Mucosa of stomach (tissue), 1 donor: Measurements from ENCODE around the gene AXL.
"Not testable (repeated sequence)": the region's sequence is repeated elsewhere in the genome, so short reads cannot be mapped to it uniquely, and the experiment has no call there.

ENCODE experiments used
- H3K27me3 ChIP-seq: one replicate; pipeline ENCODE4 v1.7.0; 2013; ENCODE audit warnings: mild to moderate bottlenecking, low read length; ENCODE audit not compliant: control insufficient read depth, insufficient read depth
- H3K36me3 ChIP-seq: one replicate; pipeline ENCODE4 v1.7.0; 2013; ENCODE audit warnings: low read length; ENCODE audit not compliant: control insufficient read depth, insufficient read depth
- H3K4me1 ChIP-seq: one replicate; pipeline ENCODE4 v1.7.0; 2013; ENCODE audit warnings: mild to moderate bottlenecking, low read length; ENCODE audit not compliant: control insufficient read depth, insufficient read depth
- H3K4me3 ChIP-seq: one replicate; pipeline ENCODE4 v1.7.0; 2013; ENCODE audit warnings: low read length
- H3K9ac ChIP-seq: one replicate; pipeline ENCODE4 v1.7.0; 2013; ENCODE audit warnings: mild to moderate bottlenecking, low read length, moderate library complexity
- H3K9me3 ChIP-seq: one replicate; pipeline ENCODE4 v1.7.0; 2013; ENCODE audit warnings: mild to moderate bottlenecking, low read length, moderate library complexity; ENCODE audit not compliant: control insufficient read depth
- donor health status: Pancreatic carcinoma.

The AXL gene

GRCh38 chr19:41273076-41273475 lies 54.1 kb downstream of the AXL start:
- no peaks in the 10 kb centered on the region for H3K27me3 ChIP-seq
- H3K36me3 ChIP-seq = peaks cover 48% of the 10 kb centered on the region
- no peaks in the 10 kb centered on the region for H3K9me3 ChIP-seq
- H3K9ac ChIP-seq = no peak overlapping the region
- no peak overlapping the region for H3K4me3 ChIP-seq
- no peaks in the 10 kb centered on the region for H3K4me1 ChIP-seq

GRCh38 chr19:41274802-41275201 lies 55.8 kb downstream of the AXL start:
- H3K27me3 ChIP-seq = no peaks in the 10 kb centered on the region
- H3K9ac ChIP-seq = no peak overlapping the region
- no peaks in the 10 kb centered on the region for H3K4me1 ChIP-seq
- H3K36me3 ChIP-seq = peaks cover 52% of the 10 kb centered on the region
- H3K9me3 ChIP-seq = no peaks in the 10 kb centered on the region
- no peak overlapping the region for H3K4me3 ChIP-seq

DNA sequence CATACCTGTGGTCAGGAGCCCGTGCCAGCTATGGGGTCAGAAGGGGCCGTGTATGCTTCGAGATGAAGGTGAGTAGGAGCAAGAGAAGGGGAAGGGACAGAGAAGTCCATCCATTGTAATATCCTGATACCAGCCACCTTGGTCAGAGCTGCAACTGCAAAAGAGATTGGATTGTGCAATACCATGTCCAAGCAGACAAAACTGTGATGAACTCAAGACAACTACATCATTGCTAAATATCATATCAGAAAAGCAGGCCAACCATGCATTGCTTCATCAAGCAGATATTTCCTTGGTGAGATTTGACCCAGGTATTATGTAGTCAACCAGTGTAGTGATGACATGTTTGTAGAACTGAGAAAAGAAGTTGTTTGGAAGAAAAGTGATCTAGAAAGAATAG lies 57.2 kb downstream of the AXL start:
- Histone ChIP-seq H3K4me3 (no peak overlapping the region), H3K9me3 (no peaks in the 10 kb centered on the region), H3K4me1 (no peaks in the 10 kb centered on the region), H3K9ac (no peak overlapping the region), H3K36me3 (peaks cover 55% of the 10 kb centered on the region), H3K27me3 (no peaks in the 10 kb centered on the region)

DNA sequence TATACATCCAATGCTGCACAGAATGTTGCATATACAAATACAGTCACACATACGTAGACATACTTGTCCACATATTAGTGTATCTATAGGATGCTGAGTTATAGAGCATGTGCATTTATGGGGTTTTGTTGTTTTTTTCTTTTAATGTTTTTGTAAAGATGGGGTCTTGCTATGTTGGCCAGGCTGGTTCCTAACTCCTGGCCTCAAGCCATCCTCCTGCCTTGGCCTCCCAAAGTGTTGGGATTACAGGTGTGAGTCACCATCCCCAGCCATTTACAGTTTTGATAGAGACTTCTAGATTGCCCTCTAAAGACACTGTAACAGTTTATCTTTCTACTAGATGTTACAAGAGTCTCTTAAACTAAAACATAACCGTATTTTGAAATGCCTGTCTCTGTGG lies 59.5 kb downstream of the AXL start:
- Histone ChIP-seq H3K27me3 (no peaks in the 10 kb centered on the region), H3K4me3 (no peak overlapping the region), H3K4me1 (no peaks in the 10 kb centered on the region), H3K36me3 (peaks cover 44% of the 10 kb centered on the region), H3K9me3 (no peaks in the 10 kb centered on the region), H3K9ac (no peak overlapping the region)

- Histone ChIP-seq H3K4me1 (no peaks in the 10 kb centered on the region), H3K9me3 (no peaks in the 10 kb centered on the region), H3K9ac (no peak overlapping the region), H3K27me3 (no peaks in the 10 kb centered on the region), H3K4me3 (no peak overlapping the region), H3K36me3 (peaks cover 13% of the 10 kb centered on the region)
Observed at GRCh38 chr19:41288673-41289530, 69.9 kb downstream of the AXL start.

DNA sequence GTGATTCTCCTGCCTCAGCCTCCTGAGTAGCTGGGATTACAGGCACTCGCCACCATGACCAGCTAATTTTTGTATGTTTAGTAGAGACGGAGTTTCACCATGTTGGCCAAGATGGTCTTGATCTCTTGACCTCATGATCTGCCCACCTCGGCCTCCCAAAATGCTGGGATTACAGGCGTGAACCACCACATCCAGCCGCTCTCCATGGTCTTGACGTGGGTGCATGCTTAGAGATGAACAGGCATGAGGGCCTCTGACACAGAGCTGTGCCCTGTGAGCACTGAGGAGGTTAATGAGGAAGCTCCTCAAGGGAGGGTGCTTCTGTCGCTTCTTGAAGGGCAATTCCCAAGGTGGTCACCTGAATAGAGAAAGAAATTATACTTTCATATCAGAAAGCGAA lies 70.8 kb downstream of the AXL start:
- H3K4me1 ChIP-seq, H3K9me3 ChIP-seq: not testable (repeated sequence)
- H3K36me3 ChIP-seq = peaks cover 22% of the 10 kb centered on the region

DNA sequence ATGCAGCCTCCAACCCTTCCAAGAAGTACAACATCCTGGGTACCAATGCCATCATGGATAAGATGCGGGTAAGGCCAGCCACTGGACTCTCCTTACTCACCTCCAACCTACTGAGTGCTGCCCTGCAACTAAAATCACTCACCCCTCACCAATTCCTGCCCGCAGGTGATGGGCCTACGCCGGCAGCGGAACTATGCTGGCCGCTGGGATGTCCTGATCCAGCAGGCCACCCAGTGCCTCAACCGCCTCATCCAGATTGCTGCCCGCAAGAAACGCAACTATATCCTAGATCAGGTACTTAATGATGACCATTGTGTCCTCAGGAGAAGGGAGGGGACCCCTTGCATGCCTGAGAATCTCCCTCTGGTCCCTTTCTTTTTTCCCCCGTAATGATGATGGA lies 75.4 kb downstream of the AXL start:
- Histone ChIP-seq H3K36me3 (peaks cover 39% of the 10 kb centered on the region), H3K9me3 (no peaks in the 10 kb centered on the region), H3K27me3 (no peaks in the 10 kb centered on the region), H3K9ac (no peak overlapping the region), H3K4me3 (no peak overlapping the region), H3K4me1 (peaks cover 46% of the 10 kb centered on the region)

More for the DNA sequence above, 70.8 kb downstream of the AXL start:
- not testable (repeated sequence) for H3K4me3 ChIP-seq, H3K27me3 ChIP-seq, H3K9ac ChIP-seq

DNA sequence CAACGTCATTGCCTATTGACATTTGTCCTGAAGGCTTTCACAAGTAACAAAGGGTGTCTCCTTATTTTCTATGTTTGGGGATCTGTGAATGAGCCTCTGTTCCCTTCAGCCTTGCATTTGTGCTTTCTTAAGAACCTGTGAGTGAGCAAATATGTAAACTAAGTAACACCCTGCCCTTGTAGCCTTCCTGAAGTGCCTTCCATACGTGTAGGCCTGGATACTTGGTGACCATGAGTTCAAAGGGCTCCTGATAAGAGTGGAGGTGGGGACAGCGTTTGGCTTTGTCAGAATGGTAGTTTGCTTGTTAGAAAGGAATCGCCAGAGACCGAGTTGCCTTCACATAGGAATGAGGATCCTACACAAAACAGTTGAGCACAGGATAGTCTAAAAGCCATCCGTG lies 76.5 kb downstream of the AXL start:
- H3K4me3 ChIP-seq = no peak overlapping the region
- H3K27me3 ChIP-seq = no peaks in the 10 kb centered on the region
- peaks cover 43% of the 10 kb centered on the region for H3K36me3 ChIP-seq
- no peaks in the 10 kb centered on the region for H3K9me3 ChIP-seq
- peaks cover 57% of the 10 kb centered on the region for H3K4me1 ChIP-seq
- H3K9ac ChIP-seq = no peak overlapping the region

DNA sequence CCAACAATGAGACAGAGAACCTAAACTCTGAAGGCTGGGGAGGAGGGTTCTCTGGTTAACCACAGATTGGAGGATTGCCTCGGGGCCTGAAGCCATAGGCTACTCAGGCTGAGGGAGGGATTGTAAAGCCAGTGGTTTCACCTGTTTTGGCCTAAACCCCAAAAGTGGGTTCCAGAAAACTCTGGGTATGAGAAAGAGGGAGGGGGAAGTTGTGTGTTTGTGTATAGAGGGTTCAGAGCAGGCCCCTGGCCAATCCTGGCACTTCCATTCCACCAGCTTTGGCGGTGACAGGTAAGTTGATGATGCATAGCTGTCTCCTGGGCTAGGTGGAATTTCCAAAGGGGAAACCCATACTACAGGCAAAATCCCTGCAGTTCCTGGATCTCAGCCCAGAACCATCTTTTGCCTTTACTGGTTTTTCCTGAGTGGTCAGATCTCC lies 77.4 kb downstream of the AXL start:
- peaks cover 45% of the 10 kb centered on the region for H3K36me3 ChIP-seq
- no peak overlapping the region for H3K9ac ChIP-seq
- H3K27me3 ChIP-seq = no peaks in the 10 kb centered on the region
- H3K9me3 ChIP-seq = no peaks in the 10 kb centered on the region
- H3K4me1 ChIP-seq = peaks cover 57% of the 10 kb centered on the region
- no peak overlapping the region for H3K4me3 ChIP-seq

DNA sequence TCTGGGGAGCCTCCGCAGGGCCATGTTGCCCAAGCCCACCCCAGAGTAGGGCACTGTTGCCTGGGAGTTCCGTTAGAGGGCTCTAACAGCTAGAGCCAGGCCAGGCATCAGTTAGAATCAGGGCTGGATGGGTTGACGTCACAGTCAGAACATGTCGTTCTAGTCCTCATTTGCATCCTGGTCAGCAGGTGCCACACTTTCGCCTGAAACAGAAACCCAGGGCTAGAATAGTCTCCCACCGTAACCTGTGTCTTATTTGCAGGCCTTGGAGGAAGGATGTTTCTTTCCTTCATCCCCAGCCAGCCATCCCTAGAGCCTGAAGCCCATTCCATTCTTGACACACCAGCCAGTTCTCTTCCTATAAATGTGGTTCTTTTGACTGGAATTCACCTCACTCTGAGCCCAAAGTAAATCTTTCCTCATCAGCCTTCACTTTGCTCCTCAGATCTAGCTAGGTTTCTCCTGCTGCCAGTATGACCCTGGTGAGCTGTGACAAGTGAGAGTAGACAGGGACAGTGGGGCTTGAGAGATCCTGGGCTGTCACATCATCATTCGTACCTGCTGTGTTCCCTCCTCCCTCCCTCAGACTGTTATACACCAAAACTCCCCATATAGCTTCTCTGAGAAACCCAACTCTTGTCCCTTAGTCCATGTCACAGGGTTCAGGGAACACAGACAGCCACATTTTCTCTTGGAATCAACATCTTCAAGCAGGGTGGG lies 78.8 kb downstream of the AXL start:
- peak overlapping the region; percentile 60 for H3K9ac ChIP-seq
- peaks cover 57% of the 10 kb centered on the region for H3K4me1 ChIP-seq
- peaks cover 44% of the 10 kb centered on the region for H3K36me3 ChIP-seq
- H3K4me3 ChIP-seq = no peak overlapping the region
- no peaks in the 10 kb centered on the region for H3K27me3 ChIP-seq
- no peaks in the 10 kb centered on the region for H3K9me3 ChIP-seq

DNA sequence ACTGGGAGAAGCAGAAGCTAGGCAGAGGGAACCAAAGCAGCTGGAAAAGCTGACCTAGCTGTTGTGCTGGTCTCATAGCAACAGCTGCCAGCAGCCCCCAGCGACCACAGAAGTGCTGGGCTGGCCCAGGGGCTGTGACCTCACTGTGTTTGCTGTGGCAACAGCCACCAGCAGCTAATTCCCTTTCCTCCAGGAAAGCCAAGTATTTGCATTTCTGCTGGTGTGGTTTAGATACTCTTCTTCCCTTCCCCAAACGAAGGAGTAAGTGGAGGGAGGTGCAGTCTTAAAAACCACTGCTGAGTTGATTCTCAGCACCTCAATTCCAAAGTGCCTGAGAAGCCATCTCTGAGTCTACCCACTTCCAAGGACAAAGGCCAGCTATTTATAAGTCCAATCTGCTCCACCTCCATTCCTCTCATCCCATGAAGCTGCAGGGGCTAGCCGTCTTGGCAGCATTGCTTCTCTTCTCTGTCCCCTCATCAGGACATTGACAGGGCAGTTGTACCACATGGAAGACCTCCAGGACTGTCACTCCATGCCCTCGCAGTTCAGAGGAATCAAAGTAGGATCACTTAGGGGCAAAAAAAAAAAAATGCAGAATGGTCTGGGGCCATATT lies 79.4 kb downstream of the AXL start:
- peaks cover 48% of the 10 kb centered on the region for H3K36me3 ChIP-seq
- H3K9ac ChIP-seq = peak overlapping the region; percentile 60
- no peaks in the 10 kb centered on the region for H3K27me3 ChIP-seq
- H3K4me1 ChIP-seq = peaks cover 57% of the 10 kb centered on the region
- H3K4me3 ChIP-seq = no peak overlapping the region
- no peaks in the 10 kb centered on the region for H3K9me3 ChIP-seq
